Fibroblast of the aortic adventitia (primary cell): ENCODE data around the gene NTHL1. TPM values are rescaled to one million over a fixed set of nuclear protein-coding genes. Genes with fewer than 3 reads are reported as not detected.

Source experiments
- DNase-seq: peaks from one replicate; pipeline ENCODE4 v3.0.0-alpha.2; 2010; ENCODE audit warnings: low read depth
- H3K4me3 ChIP-seq: 2 replicates; pipeline ENCODE4 v1.5.1; 2011; ENCODE audit warnings: low read depth, mild to moderate bottlenecking, control low read depth, low read length, moderate library complexity
- CTCF ChIP-seq: IDR thresholded peaks from 2 replicates; pipeline ENCODE4 v1.5.1; 2011; ENCODE audit warnings: mild to moderate bottlenecking, low read length, control low read depth, inconsistent platforms; ENCODE audit not compliant: insufficient read depth
- total RNA-seq: library from RNA; depleted of rRNA; stranded (reverse); fragments of >200 nt; gene quantifications from 2 replicates; pipeline ENCODE4 v1.2.3, GENCODE V29; 2012; ENCODE audit warnings: low replicate concordance

The NTHL1 gene
- total RNA-seq, 1 donor: 18.8 TPM

GRCh38 chr16:2034696-2035430 is 12.8 kb downstream of the NTHL1 start:
- no peak for DNase-seq
- no peak for TF ChIP-seq CTCF
- H3K4me3 ChIP-seq: no peak overlapping the region

DNA sequence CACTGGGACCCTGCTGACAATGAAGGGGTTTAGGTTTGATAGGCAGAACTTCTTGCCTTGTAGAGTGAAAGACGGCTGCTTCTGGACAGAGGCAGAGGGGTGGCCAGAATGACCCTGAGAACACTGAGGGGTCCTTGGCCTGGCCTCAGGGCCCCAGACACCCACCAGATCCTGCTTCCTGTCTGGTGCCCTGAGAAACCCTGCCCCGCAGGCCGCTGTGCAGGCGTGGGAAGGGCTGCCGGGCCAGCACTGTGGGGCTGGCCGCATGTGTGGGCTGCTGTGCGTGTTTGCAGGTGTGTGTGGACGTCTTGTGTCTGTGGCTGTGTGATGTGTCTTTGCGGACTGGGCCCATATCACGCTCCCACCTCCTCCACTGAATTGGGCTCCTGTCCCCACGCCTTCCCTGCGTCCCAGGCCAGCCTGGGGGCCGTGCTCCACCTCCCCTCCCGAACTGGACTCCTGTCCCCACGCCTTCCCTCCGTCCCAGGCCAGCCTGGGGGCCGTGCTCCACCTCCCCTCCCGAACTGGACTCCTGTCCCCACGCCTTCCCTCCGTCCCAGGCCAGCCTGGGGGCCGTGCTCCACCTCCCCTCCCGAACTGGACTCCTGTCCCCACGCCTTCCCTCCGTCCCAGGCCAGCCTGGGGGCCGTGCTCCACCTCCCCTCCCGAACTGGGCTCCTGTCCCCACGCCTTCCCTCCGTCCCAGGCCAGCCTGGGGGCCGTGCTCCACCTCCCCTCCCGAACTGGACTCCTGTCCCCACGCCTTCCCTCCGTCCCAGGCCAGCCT is 13.5 kb downstream of the NTHL1 start:
- DNase-seq: peak; percentile 11
- peak overlapping the region; percentile 6 for H3K4me3 ChIP-seq

- H3K4me3 ChIP-seq: peak overlapping the region; percentile 22
- no peak for TF ChIP-seq CTCF
- DNase-seq: peak; percentile 61
Measured at GRCh38 chr16:2033057-2033908, 14.4 kb downstream of the NTHL1 start.

DNA sequence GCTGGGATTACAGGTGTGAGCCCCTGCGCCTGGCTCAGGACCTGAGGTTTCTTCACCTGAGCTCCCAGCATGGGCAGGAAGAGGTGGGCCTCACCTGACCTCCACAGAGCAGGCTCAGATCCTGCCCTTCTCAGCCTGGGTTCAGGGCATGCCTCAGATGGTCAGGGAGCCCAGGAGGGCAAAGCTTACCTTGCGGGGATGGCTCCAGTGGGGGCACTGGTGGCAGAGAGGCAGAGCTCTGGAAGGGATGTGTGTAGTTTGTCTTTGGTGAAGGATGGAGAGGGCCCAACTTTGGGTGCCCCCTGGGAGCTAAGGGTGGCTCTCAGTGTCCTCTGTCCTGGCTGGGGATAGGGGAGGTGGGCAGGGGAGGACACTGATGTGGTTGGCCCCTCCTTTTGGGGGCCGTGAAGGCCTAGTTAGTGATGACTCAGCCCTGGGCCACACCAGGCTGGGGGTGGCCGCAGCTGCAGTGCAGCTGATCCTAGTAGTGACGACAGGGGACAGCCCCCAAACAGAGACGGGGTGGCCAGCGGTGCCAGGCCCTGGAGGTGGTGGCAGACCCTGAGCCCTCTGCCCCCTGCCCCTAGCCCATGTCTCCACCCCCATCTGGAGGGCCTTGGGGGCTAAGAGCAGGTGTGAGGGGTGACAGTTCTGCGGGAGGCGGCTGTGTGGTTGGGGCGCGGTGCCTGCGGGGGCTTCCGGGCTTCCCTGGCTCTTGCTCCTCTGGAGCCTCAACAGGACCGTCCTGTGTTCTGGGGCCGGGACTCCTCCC is 15.2 kb downstream of the NTHL1 start:
- TF ChIP-seq CTCF: no peak
- no peak for DNase-seq
- H3K4me3 ChIP-seq: no peak overlapping the region

- no peak for TF ChIP-seq CTCF
- no peak for DNase-seq
- no peak overlapping the region for H3K4me3 ChIP-seq
Measured at GRCh38 chr16:2031081-2031577, 16.5 kb downstream of the NTHL1 start.

DNA sequence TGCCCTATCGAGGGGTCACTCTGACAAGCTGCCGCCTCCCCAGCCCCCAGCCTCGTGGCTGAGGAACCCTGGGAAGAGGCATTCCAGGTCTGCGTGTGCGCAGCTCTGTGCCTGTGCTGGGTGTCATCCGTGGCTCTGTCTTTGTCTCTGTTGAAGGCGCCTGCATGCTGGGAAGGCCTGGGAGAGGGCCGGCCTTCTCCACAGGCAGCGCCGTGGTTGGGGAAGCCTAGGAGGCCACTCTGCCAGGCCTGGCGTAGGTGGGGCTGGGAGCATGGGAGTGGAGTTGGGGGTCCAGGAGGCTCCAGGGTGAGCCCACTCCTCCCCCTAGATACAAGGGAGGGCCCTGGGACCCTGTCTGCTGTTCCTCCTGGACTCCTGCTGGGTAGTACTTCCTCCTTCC is 17.6 kb downstream of the NTHL1 start:
- no peak for DNase-seq
- no peak for TF ChIP-seq CTCF

More for the DNA sequence above, 17.6 kb downstream of the NTHL1 start:
- no peak overlapping the region for H3K4me3 ChIP-seq
